Measurements from ENCODE around the gene CUX1. TPM values are rescaled to one million over a fixed set of nuclear protein-coding genes. Genes with fewer than 3 reads are reported as not detected.
A peak's percentile ranks its signal among the peaks of the same experiment; 100 is the strongest.

The CUX1 gene
- total and polyA plus RNA-seq, 2 of the 13 experiments (the other 11 are each of a cell fraction or from before 2014, with no cell fraction given), result 13.7 to 14.9 TPM

- TF ChIP-seq ZBTB39 (CRISPR knock-in tag; IDR thresholded peaks at IDR 0.05), result no peak
- no peak for TF ChIP-seq MTF2 (CRISPR knock-in tag; IDR thresholded peaks at IDR 0.05; ENCODE audit: borderline replicate concordance)
- TF ChIP-seq KDM4B (CRISPR knock-in tag; IDR thresholded peaks at IDR 0.05), result no peak
- TF ChIP-seq ZFP91 (CRISPR knock-in tag; IDR thresholded peaks at IDR 0.05; ENCODE audit: borderline replicate concordance), result peak; percentile 3; the same call in 1 of the 2 replicates
- TF ChIP-seq HMGXB4 (CRISPR knock-in tag; IDR thresholded peaks at IDR 0.05; ENCODE audit: borderline replicate concordance in 1 of 2, low read depth in 1 of 2), result peak; percentile 34 to 40; a peak in 1 of 4 replicates
- no peak for TF ChIP-seq MED13 (CRISPR knock-in tag; IDR thresholded peaks at IDR 0.05)
- no peak for TF ChIP-seq SOX6 (IDR thresholded peaks at IDR 0.05)
- peak; percentile 24; the same call in 1 of the 2 replicates for TF ChIP-seq SOX6 (CRISPR knock-in tag; IDR thresholded peaks at IDR 0.05)
- TF ChIP-seq ARID4A (CRISPR knock-in tag; IDR thresholded peaks at IDR 0.05; ENCODE audit: borderline replicate concordance), result peak; percentile 19; the same call in 1 of the 2 replicates
- TF ChIP-seq ZBTB26 (CRISPR knock-in tag; IDR thresholded peaks at IDR 0.05; ENCODE audit: borderline replicate concordance), result no peak
- TF ChIP-seq ZNF605 (CRISPR knock-in tag; IDR thresholded peaks at IDR 0.05), result no peak
- TF ChIP-seq ZNF878 (CRISPR knock-in tag; IDR thresholded peaks at IDR 0.05), result no peak
- TF ChIP-seq ZNF572 (CRISPR knock-in tag; IDR thresholded peaks at IDR 0.05), result no peak
- no peak for TF ChIP-seq ZNF34 (CRISPR knock-in tag; IDR thresholded peaks at IDR 0.05; ENCODE audit: borderline replicate concordance)
- TF ChIP-seq MXD3 (CRISPR knock-in tag; IDR thresholded peaks at IDR 0.05), result no peak
These were observed 462.3 kb downstream of the CUX1 start (continued) for GRCh38 chr7:102279537-102280400.
